AG04450 (cell line): ENCODE data around the gene STAT2. TPM values are rescaled to one million over a fixed set of nuclear protein-coding genes. Genes with fewer than 3 reads are reported as not detected.

Source experiments
- CTCF ChIA-PET: fragments of 300-600, 350-600 bp; formaldehyde crosslinking; extraction: SDS; loops from one replicate; lab custom pipeline; 2022; ENCODE audit warnings: antibody characterized with exemption, inconsistent platforms; lab: Charles Lee
- POLR2A ChIA-PET: fragments of 350-600 bp; formaldehyde crosslinking; extraction: SDS; loops from one replicate; lab custom pipeline; 2021; ENCODE audit warnings: antibody characterized with exemption, inconsistent platforms; lab: Yijun Ruan, JAX
- DNase-seq: peaks from one replicate; pipeline ENCODE4 v3.0.0-alpha.2; 2011; ENCODE audit warnings: low read depth, low spot score
- H3K27ac ChIP-seq: one replicate; pipeline ENCODE4 v1.5.1; 2012; ENCODE audit warnings: low read depth, low read length, control low read depth
- H3K27me3 ChIP-seq: one replicate; pipeline ENCODE4 v1.6.0; 2012; ENCODE audit warnings: low read length; ENCODE audit not compliant: control insufficient read depth, insufficient read depth
- H3K4me3 ChIP-seq: 2 replicates; pipeline ENCODE4 v1.5.1; 2011; ENCODE audit warnings: mild to moderate bottlenecking, low read depth, low read length, control low read depth
- H3K9me3 ChIP-seq: 2 replicates; pipeline ENCODE4 v1.5.1; 2012; ENCODE audit warnings: low read length; ENCODE audit not compliant: control insufficient read depth, insufficient read depth
- CTCF ChIP-seq: IDR thresholded peaks from 2 replicates; pipeline ENCODE4 v1.5.1; 2011; ENCODE audit warnings: low read depth, low read length, control low read depth, inconsistent platforms
- polyA plus RNA-seq: library from polyadenylated mRNA; depleted of rRNA; stranded (reverse); fragments of >200 nt; gene quantifications from 2 replicates; pipeline ENCODE4 v1.2.3, GENCODE V29; 2011

STAT2 gene
- polyA plus RNA-seq, 1 experiment = 179 TPM

- H3K4me3 ChIP-seq = peak overlapping the region; percentile 93
- no peak for DNase-seq
- H3K27me3 ChIP-seq = no peaks in the 10 kb centered on the region
- H3K27ac ChIP-seq = peak overlapping the region; percentile 80
- ChIA-PET CTCF (interaction anchor here (1.7 to 2.3 kb wide), 2 partner anchors 9 to 13 kb away, joined by 5 read pairs; no protein-coding TSS in a partner anchor), POLR2A (interaction anchor here (0.6 to 2.2 kb wide), 5 partner anchors 12 to 187 kb away, joined by 3 to 6 read pairs (median 3); partner anchors contain the start of genes CNPY2 and STAT2)
- no peak for TF ChIP-seq CTCF
- H3K9me3 ChIP-seq = no peaks in the 10 kb centered on the region
Measured at GRCh38 chr12:56299308-56299852, 60.5 kb downstream of the STAT2 start.

- ChIA-PET POLR2A (interaction anchor here (0.6 to 2.2 kb wide), 6 partner anchors 9 to 187 kb away, joined by 3 to 6 read pairs (median 4); partner anchors contain the start of genes CNPY2 and STAT2), CTCF (interaction anchor here (1.0 to 2.3 kb wide), 4 partner anchors 10 to 165 kb away, joined by 3 to 9 read pairs (median 5); no protein-coding TSS in a partner anchor)
- Histone ChIP-seq H3K4me3 (peak overlapping the region; percentile 93), H3K27ac (no peak overlapping the region), H3K9me3 (no peaks in the 10 kb centered on the region), H3K27me3 (no peaks in the 10 kb centered on the region)
- no peak for TF ChIP-seq CTCF
- no peak for DNase-seq
Measured at GRCh38 chr12:56298828-56299227, 61.1 kb downstream of the STAT2 start.

- no peaks in the 10 kb centered on the region for H3K9me3 ChIP-seq
- H3K27me3 ChIP-seq = no peaks in the 10 kb centered on the region
- ChIA-PET POLR2A (no interaction called here), CTCF (interaction anchor here (1.4 to 2.1 kb wide), 3 partner anchors 39 to 167 kb away, joined by 3 to 9 read pairs (median 5); partner anchors contain the start of genes ANKRD52 and SMARCC2)
- H3K27ac ChIP-seq = no peak overlapping the region
- H3K4me3 ChIP-seq = no peak overlapping the region
- DNase-seq = no peak
- TF ChIP-seq CTCF = no peak
Measured at GRCh38 chr12:56297400-56297799, 62.5 kb downstream of the STAT2 start.

- DNase-seq = no peak
- CTCF ChIA-PET = no interaction called here
- Histone ChIP-seq H3K4me3 (no peak overlapping the region), H3K27me3 (no peaks in the 10 kb centered on the region), H3K27ac (peak overlapping the region; percentile 21), H3K9me3 (no peaks in the 10 kb centered on the region)
- no peak for TF ChIP-seq CTCF
- POLR2A ChIA-PET = no interaction called here
Measured at GRCh38 chr12:56296295-56296694, 63.6 kb downstream of the STAT2 start.

- no peak overlapping the region for H3K27ac ChIP-seq
- TF ChIP-seq CTCF = no peak
- ChIA-PET POLR2A (interaction anchor here (0.7 kb wide), 1 partner anchor 319 kb away, joined by 14 read pairs; no protein-coding TSS in a partner anchor), CTCF (interaction anchor here (1.2 kb wide), 1 partner anchor 170 kb away, joined by 3 read pairs; no protein-coding TSS in a partner anchor)
- H3K9me3 ChIP-seq = no peaks in the 10 kb centered on the region
- H3K27me3 ChIP-seq = no peaks in the 10 kb centered on the region
- DNase-seq = no peak
- H3K4me3 ChIP-seq = no peak overlapping the region
Measured at GRCh38 chr12:56293795-56294194, 66.1 kb downstream of the STAT2 start.
